ENCODE data around the gene BMF.
"Not testable (repeated sequence)": the region's sequence is repeated elsewhere in the genome, so short reads cannot be mapped to it uniquely, and the experiment has no call there.

DNA sequence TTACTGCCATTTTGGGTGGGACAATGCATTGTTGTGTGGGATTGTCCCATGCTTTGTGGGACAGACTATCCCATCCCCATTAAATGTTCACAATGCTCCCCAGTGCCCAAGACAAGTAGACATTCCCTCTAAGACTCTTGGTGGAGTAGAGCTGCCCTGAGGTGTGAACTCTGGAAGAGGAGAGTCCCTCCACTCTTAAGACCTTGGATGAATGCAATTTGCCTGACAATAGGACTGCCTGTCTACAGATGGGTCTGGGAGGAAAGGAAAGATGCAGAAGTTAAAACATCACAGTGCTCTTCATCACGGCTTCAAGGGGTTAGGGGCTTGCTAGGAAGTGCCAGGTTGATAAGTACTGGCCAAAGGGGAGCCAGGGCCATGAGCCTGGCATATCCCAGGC, 46.1 kb upstream of the BMF start:
- TF ChIP-seq, protein P1, sequence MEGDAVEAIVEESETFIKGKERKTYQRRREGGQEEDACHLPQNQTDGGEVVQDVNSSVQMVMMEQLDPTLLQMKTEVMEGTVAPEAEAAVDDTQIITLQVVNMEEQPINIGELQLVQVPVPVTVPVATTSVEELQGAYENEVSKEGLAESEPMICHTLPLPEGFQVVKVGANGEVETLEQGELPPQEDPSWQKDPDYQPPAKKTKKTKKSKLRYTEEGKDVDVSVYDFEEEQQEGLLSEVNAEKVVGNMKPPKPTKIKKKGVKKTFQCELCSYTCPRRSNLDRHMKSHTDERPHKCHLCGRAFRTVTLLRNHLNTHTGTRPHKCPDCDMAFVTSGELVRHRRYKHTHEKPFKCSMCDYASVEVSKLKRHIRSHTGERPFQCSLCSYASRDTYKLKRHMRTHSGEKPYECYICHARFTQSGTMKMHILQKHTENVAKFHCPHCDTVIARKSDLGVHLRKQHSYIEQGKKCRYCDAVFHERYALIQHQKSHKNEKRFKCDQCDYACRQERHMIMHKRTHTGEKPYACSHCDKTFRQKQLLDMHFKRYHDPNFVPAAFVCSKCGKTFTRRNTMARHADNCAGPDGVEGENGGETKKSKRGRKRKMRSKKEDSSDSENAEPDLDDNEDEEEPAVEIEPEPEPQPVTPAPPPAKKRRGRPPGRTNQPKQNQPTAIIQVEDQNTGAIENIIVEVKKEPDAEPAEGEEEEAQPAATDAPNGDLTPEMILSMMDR (IDR thresholded peaks at IDR 0.05), result not testable (repeated sequence)
- not testable (repeated sequence) for TF ChIP-seq POLR2A (IDR thresholded peaks at IDR 0.05)
